ENCODE data around the gene TSHR.

Gene TSHR

GRCh38 chr14:81138429-81138828 is 183.0 kb downstream of the TSHR start:
- no peak for DNase-seq (ENCODE audit: low read depth)

DNA sequence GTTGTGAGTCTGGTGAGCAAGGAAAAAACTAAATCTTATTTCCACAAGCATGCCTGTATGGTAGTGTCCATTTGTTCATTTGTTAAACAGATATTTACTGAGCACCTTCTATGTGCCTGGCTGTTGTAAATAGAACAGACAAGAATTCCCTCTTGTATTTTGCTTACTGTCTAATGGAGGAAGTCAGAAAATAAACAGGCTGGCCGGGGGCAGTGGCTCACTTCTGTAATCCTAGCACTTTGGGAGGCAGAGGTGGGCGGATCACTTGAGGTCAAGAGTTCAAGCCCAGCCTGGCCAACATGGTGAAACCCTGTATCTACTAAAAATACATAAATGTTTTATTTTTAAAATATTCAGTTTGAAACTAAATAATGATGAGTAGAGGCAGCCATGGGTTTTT is 186.0 kb downstream of the TSHR start:
- no peak for DNase-seq (ENCODE audit: low read depth)

DNA sequence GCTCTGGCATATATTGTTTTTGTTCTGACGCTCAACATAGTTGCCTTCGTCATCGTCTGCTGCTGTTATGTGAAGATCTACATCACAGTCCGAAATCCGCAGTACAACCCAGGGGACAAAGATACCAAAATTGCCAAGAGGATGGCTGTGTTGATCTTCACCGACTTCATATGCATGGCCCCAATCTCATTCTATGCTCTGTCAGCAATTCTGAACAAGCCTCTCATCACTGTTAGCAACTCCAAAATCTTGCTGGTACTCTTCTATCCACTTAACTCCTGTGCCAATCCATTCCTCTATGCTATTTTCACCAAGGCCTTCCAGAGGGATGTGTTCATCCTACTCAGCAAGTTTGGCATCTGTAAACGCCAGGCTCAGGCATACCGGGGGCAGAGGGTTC is 188.4 kb downstream of the TSHR start:
- no peak for DNase-seq (ENCODE audit: low read depth)

GRCh38 chr14:81144824-81145603 is 189.6 kb downstream of the TSHR start:
- no peak for DNase-seq (ENCODE audit: low read depth)

- DNase-seq (ENCODE audit: low read depth), result no peak
Observed at GRCh38 chr14:81147140-81147897, 191.9 kb downstream of the TSHR start.

- no peak for DNase-seq (ENCODE audit: low read depth)
Observed at GRCh38 chr14:81148635-81149034, 193.2 kb downstream of the TSHR start.

DNA sequence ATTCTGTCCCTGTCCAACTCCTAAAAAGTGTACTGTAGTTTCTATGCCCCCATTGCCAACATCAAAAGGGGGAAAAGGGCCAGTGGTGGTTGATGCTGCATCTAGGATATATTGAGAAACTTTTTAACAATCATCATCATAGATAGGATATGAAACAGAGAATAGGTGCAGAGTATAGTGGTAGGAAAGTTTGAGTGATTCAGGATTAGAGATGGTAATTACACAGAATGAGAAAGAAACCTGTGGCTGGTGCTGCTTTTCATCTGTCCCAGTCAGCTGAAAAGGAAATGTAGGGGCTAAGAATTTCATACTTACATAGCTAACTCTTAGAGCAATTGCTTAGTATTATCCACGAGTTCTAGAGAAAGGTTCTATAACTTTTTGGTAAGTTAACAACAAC is 197.8 kb downstream of the TSHR start:
- DNase-seq (ENCODE audit: low read depth), result no peak

GRCh38 chr14:81157431-81157830 is 202.0 kb downstream of the TSHR start:
- DNase-seq (ENCODE audit: low read depth), result no peak

DNA sequence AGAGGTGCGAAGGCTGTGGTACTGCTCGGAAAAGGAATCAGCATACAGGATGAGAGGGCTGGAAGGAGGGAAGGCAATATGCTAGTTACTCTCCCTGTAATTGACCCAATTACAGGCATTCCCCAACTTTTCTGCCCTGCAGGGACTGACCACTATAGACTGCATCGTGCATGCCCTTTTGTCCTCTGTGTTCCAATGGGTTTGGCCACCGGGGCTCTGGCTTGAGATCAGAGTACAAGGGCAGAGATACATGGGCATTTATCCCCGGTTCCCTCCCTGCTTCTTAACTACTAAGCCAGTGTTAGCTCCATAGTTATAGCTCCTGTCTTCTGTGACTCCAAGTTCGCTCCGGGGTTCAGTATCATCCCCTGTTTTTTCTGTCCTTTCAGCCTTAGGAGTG is 205.7 kb downstream of the TSHR start:
- no peak for DNase-seq (ENCODE audit: low read depth)

DNA sequence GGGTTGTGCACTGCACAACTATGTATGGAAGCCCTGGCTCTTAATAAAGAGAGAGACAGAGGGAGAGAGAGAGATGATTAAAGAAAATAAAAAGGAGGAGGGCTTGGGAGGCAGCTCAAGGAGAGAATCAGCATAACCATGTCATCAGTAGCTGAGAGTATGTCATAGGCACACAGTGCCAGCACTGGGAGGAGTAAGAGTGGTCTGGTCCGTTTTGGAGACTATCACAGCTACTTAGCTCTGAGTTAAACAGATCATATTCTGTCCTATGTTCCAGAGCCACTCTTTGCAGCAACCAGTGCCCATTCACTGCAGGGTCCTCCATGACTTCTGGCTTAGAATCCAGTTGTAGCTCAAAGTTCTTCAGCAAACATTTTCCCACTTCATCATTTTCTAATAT is 206.3 kb downstream of the TSHR start:
- DNase-seq (ENCODE audit: low read depth), result no peak

DNA sequence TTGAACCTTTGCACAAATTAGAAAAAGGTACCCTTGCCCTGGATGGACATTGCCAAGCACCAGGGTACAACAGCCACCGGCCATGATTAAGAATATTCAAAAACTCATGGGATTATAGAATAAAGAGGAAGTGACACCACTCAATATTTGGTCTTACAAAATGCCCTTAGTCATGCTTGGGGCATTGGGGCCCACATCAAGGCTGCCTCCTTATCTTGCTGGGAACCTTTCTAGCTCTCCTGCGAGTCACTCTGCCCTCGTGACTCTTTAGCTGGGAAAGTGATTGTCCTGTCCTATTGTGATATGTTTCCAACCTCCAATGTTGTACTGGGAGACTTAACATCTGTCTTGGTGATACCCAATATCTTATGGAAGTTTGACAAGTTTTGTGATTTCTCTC is 207.5 kb downstream of the TSHR start:
- no peak for DNase-seq (ENCODE audit: low read depth)

- no peak for DNase-seq (ENCODE audit: low read depth)
Observed at GRCh38 chr14:81164167-81164774, 208.8 kb downstream of the TSHR start.

- no peak for DNase-seq (ENCODE audit: low read depth)
Observed at GRCh38 chr14:81165188-81165587, 209.8 kb downstream of the TSHR start.

DNA sequence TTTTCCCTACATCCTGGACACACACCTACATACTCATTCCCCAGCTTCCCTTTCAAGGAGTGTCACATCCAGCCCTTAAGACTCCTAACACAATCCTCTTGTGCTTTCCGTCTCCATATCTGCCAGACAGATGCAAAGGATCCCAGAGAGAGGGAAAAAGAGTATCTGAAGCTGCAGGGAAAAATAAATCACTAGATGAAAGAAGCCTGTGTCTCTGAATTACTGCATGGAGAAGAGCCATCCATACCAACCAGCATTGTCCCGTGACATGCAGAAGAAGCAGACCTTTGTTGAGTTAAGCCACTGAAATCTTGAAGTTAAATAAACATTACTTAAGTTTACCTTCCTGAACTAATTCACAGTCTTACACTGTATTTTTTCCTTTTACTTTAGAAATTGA is 210.7 kb downstream of the TSHR start:
- no peak for DNase-seq (ENCODE audit: low read depth)

DNA sequence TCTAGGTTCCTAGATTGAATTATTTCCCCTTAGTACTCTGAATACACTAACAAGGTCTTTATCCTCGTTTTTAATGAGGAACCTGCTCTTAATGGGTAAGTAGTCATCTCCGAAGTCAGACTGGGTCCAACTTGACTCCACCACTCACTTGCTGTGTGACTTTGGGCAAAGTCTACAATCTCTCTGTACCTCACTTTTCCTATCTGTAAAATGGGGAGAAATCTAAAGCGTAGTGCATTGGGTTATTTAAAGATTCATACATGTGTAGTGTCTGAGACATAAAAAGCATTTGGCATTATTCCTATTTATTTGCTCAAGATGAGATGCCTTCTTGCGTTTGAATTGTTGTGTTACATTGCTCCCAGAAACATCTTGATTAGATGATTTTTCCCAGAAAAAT is 213.8 kb downstream of the TSHR start:
- no peak for DNase-seq (ENCODE audit: low read depth)

DNA sequence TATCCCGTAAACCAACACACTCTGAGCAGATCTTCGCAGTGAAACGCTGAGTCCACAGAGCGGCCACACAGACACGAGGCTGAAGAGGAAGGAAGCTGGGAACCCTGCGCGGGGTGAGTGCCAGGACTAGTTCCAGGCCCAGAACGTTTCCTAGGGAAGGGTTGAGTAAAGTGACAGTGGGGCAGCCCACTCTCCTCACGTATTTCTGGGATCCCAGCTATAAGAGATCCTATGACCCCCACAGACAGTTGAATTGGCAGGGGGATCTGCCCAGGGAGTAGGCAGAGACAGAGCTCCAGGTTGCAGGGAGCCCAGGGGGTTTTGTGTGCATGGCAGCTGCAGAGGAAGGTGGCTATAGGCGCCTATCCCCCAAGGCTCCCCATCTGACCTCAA is 214.3 kb downstream of the TSHR start:
- no peak for DNase-seq (ENCODE audit: low read depth)

DNA sequence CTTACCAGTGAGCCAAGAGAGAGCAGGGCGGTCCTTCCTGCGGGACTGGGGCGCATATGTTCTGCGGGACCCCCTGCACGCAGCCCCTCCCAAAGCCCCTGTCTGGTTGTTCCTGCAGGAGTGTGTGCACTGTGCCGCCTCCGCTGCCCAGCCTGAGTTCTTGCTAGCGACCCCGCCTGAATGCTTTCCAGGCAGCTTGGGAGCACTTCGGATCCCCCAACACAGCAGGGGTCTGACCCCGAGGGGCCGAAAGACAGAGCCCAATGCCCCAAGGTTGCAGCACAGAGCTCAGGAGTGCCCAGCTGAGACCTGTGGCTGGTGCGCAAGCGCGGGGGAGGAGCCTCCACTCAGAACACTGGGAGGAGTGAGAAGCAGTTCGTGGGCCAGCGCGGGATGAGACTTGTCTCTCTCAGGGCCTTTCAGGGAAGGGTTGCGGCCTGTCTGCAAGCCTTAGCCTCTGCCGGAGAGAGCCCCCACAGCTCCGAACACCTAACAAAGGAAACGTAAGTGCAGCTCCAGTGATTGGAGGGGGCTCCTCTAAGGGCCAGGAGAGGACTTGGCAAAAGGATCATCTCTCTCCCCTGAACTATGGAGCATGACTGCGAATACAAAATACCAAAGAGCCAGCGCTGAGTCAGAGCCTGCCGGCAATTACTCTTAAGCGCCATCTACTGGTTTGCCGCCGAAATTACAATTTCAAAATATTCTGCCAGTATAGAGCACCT is 214.8 kb downstream of the TSHR start:
- peak; percentile 83 for DNase-seq (ENCODE audit: low read depth)

DNA sequence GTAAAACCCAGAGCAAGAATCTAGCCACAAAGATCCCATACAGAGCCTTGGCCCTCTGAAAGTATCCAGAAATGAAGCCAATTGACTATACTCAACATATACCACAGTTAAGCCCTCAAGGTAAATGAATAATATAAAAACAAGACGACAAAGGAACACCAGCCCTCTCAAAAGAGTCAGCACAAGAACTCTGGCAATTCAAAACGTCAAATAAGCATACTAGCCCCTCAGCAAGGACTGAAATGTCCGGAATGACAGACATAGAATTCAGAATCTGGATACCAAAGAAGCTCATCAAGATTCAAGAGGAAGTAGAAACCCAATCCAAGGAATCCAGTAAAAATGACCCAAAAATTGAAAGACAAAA is 215.4 kb downstream of the TSHR start:
- DNase-seq (ENCODE audit: low read depth), result no peak

DNA sequence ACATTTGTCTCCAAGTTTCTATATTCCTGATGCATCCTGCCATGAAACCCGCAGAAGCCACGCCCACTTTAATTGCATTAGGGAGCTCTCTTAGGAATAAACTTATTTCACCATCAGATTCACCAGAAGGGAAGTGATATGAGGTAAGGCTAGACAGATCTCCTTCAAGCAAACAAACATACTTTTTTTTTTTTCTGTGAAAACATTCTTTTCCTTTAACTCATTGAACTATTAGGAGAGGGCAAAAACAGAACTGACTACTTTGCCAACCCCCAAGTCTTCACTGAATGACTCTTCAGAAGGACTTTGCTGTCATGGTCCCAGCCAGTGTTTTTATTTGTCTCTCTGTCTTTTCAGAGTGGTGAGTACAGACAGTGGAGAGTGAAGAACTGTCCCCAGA is 216.9 kb downstream of the TSHR start:
- DNase-seq (ENCODE audit: low read depth), result no peak

DNA sequence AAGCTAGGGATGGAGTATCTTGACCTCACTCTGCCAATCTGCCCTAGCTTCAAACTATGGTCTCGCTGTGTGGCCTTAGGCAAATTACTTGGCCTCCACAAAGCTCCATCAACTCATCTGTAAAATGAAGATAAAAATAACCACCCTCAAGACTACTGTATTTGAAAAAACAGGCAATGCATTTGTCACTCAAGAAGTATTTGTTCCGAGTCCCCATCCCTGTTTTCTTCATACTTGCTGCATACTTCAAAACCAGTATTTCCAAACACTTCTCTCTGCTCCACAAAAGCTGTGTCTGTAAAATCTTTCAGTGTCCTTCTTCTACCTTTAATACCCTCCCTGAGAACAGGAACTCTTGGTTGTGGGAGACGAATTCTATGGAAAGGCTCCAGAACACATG is 217.5 kb downstream of the TSHR start:
- DNase-seq (ENCODE audit: low read depth), result no peak

DNA sequence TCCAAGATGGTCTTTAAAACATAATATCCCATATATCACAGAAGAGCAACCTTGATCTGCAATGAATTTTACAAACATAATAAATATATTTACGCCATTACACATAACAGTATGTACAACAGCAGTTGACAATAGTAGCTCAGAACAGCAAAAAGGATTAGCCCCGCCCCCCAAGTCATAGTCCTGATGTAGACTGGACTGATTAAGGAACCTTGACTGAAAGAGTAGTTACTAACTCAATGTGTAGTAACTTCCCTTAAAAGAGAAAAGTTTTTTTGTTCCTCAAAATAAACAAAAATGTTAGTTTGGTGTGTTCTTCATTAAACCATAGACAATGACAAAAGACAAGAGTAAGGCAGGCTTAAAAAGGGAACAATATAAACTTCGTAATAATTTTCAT is 220.8 kb downstream of the TSHR start:
- DNase-seq (ENCODE audit: low read depth), result no peak

DNA sequence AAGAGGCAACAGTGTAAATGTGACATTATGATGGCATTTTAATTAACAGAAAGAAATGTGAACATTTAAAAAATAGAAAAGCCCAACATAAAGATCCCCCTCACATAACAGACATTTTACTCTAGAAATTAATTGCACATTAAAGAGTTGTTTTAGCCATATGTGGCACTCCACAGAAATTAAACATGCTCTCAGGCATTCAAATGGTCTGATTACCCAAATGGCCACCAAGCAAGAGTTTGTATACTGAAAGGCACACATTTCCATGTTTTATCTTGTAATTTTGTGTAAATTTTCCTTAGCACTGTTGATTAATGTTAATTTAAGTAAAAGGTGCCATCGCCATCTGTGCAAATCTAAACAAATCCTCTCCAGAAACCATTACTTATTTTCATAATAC is 221.8 kb downstream of the TSHR start:
- DNase-seq (ENCODE audit: low read depth), result no peak

DNA sequence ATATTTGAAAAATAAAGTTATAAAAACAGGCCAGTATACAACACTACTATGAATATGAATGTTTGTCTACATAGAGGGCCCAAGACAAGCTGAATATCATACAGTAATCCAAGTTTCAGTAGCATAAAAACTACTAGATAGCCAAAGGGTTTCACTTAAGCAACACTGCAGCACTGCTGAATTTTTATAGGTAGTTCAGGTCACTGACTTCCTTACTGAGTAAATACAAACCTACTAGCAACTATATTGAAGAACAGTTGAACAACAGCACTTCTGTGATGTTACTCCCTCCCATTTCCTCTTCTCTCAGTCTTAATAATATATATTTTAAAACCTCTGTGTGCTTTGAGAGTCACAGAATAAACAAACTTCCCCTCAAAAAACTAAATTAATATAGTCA is 222.6 kb downstream of the TSHR start:
- no peak for DNase-seq (ENCODE audit: low read depth)
